Measurements from ENCODE around the gene GAL3ST2. TPM values are rescaled to one million over a fixed set of nuclear protein-coding genes. Genes with fewer than 3 reads are reported as not detected.

The GAL3ST2 gene
- total and polyA plus RNA-seq, 4 donors, result 0.03 to 0.33 (median 0.23) TPM; not detected in 1

GRCh38 chr2:241728627-241729026 lies 48.0 kb upstream of the GAL3ST2 start:
- H3K9ac ChIP-seq (ENCODE audit: low read depth in 1 of 2, low read length in 2 of 2), result no peak overlapping the region
- no peaks in the 10 kb centered on the region for H3K27me3 ChIP-seq (ENCODE audit: control insufficient read depth in 4 of 4, insufficient read depth in 4 of 4, low read length in 3 of 4)
- no peak for TF ChIP-seq NR2F2 (IDR thresholded peaks at IDR 0.05)
- TF ChIP-seq RAD21 (IDR thresholded peaks at IDR 0.05), result no peak
- TF ChIP-seq, protein P1, sequence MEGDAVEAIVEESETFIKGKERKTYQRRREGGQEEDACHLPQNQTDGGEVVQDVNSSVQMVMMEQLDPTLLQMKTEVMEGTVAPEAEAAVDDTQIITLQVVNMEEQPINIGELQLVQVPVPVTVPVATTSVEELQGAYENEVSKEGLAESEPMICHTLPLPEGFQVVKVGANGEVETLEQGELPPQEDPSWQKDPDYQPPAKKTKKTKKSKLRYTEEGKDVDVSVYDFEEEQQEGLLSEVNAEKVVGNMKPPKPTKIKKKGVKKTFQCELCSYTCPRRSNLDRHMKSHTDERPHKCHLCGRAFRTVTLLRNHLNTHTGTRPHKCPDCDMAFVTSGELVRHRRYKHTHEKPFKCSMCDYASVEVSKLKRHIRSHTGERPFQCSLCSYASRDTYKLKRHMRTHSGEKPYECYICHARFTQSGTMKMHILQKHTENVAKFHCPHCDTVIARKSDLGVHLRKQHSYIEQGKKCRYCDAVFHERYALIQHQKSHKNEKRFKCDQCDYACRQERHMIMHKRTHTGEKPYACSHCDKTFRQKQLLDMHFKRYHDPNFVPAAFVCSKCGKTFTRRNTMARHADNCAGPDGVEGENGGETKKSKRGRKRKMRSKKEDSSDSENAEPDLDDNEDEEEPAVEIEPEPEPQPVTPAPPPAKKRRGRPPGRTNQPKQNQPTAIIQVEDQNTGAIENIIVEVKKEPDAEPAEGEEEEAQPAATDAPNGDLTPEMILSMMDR (IDR thresholded peaks at IDR 0.05; ENCODE audit: low read depth, low read length, missing input control), result no peak
- TF ChIP-seq JUND (IDR thresholded peaks at IDR 0.05), result no peak
- TF ChIP-seq GABPA (IDR thresholded peaks at IDR 0.05 in 1 of 2, conservative IDR thresholded peaks at IDR 0.05 in 1 of 2), result no peak
- TF ChIP-seq, protein P2, sequence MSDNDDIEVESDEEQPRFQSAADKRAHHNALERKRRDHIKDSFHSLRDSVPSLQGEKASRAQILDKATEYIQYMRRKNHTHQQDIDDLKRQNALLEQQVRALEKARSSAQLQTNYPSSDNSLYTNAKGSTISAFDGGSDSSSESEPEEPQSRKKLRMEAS (IDR thresholded peaks at IDR 0.05), result no peak
- TF ChIP-seq HNF4G (IDR thresholded peaks at IDR 0.05), result no peak
- TF ChIP-seq FOXA1 (IDR thresholded peaks at IDR 0.05), result no peak
- TF ChIP-seq REST (IDR thresholded peaks at IDR 0.05), result no peak
- no peak for TF ChIP-seq SP1 (IDR thresholded peaks at IDR 0.05)
- TF ChIP-seq FOXA2 (IDR thresholded peaks at IDR 0.05), result no peak
- no peak for TF ChIP-seq YY1 (IDR thresholded peaks at IDR 0.05)
- H3K9me3 ChIP-seq (ENCODE audit: control insufficient read depth in 4 of 4, low read length in 3 of 4), result no peaks in the 10 kb centered on the region
- no peak overlapping the region for H3K4me3 ChIP-seq (ENCODE audit: low read depth in 1 of 3, low read length in 3 of 3)
- no peak overlapping the region for H3K27ac ChIP-seq (ENCODE audit: low read depth in 1 of 2, low read length in 2 of 2)
- 81% methylated on average over 19 of the region's 19 CpGs for WGBS
- DNase-seq (ENCODE audit: low spot score), result no peak
- peaks cover 0 to 8% (median under 1%) of the 10 kb centered on the region in 4 donors for H3K36me3 ChIP-seq (ENCODE audit: control insufficient read depth in 4 of 4, insufficient read depth in 3 of 4, low read depth in 1 of 4, low read length in 3 of 4)
- H3K4me1 ChIP-seq (ENCODE audit: control insufficient read depth in 4 of 4, insufficient read depth in 4 of 4, low read length in 3 of 4), result peaks cover 0 to 2% (median 0%) of the 10 kb centered on the region in 4 donors

DNA sequence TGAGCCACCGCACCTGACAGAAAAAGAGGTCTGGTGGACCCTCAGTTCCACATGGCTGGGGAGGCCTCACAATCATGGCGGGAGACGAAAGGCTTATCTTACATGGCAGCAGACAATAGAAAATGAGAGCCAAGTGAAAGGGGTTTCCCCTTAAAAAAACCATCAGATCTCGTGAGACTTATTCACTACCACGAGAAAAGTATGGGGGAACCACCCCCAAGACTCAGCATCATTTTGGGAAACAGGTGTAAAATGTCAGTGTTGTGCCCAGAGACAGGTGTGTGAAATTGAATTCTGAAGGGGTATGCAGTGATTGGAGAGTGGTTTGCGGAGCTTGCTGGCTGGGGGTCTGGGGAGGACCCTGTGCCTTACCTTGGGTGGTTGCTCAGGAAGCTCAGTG lies 46.8 kb upstream of the GAL3ST2 start:
- Histone ChIP-seq H3K27me3 (ENCODE audit: control insufficient read depth in 4 of 4, insufficient read depth in 4 of 4, low read length in 3 of 4) (no peaks in the 10 kb centered on the region), H3K27ac (ENCODE audit: low read depth in 1 of 2, low read length in 2 of 2) (no peak overlapping the region), H3K9me3 (ENCODE audit: control insufficient read depth in 4 of 4, low read length in 3 of 4) (no peaks in the 10 kb centered on the region), H3K9ac (ENCODE audit: low read depth in 1 of 2, low read length in 2 of 2) (no peak overlapping the region), H3K4me3 (ENCODE audit: low read depth in 1 of 3, low read length in 3 of 3) (no peak overlapping the region), H3K4me1 (ENCODE audit: control insufficient read depth in 4 of 4, insufficient read depth in 4 of 4, low read length in 3 of 4) (peaks cover 0 to 6% (median 1%) of the 10 kb centered on the region in 4 donors), H3K36me3 (ENCODE audit: control insufficient read depth in 4 of 4, insufficient read depth in 3 of 4, low read depth in 1 of 4, low read length in 3 of 4) (peaks cover 0 to 5% (median 0%) of the 10 kb centered on the region in 4 donors)
- 93% methylated on average over 6 of the region's 6 CpGs for WGBS
- TF ChIP-seq RAD21 (IDR thresholded peaks at IDR 0.05), result no peak
- no peak for TF ChIP-seq FOXA1 (IDR thresholded peaks at IDR 0.05)
- TF ChIP-seq, protein P1 (IDR thresholded peaks at IDR 0.05; ENCODE audit: low read depth, low read length, missing input control), result no peak
- TF ChIP-seq SP1 (IDR thresholded peaks at IDR 0.05), result no peak
- no peak for TF ChIP-seq NR2F2 (IDR thresholded peaks at IDR 0.05)
- TF ChIP-seq FOXA2 (IDR thresholded peaks at IDR 0.05), result no peak
- no peak for TF ChIP-seq JUND (IDR thresholded peaks at IDR 0.05)
- TF ChIP-seq HNF4G (IDR thresholded peaks at IDR 0.05), result no peak
- TF ChIP-seq RXRA (IDR thresholded peaks at IDR 0.05), result no peak
- no peak for TF ChIP-seq REST (IDR thresholded peaks at IDR 0.05)
- TF ChIP-seq, protein P3, sequence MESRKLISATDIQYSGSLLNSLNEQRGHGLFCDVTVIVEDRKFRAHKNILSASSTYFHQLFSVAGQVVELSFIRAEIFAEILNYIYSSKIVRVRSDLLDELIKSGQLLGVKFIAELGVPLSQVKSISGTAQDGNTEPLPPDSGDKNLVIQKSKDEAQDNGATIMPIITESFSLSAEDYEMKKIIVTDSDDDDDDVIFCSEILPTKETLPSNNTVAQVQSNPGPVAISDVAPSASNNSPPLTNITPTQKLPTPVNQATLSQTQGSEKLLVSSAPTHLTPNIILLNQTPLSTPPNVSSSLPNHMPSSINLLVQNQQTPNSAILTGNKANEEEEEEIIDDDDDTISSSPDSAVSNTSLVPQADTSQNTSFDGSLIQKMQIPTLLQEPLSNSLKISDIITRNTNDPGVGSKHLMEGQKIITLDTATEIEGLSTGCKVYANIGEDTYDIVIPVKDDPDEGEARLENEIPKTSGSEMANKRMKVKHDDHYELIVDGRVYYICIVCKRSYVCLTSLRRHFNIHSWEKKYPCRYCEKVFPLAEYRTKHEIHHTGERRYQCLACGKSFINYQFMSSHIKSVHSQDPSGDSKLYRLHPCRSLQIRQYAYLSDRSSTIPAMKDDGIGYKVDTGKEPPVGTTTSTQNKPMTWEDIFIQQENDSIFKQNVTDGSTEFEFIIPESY (IDR thresholded peaks at IDR 0.05), result no peak
- TF ChIP-seq TAF1 (conservative IDR thresholded peaks at IDR 0.05), result no peak
- no peak for DNase-seq (ENCODE audit: low spot score)
